ENCODE results near the gene CPNE9.

The CPNE9 gene

GRCh38 chr3:9682096-9682495 lies 21.5 kb upstream of the CPNE9 start:
- Histone ChIP-seq H3K27ac (ENCODE audit: low read length) (no peak overlapping the region), H2AFZ (ENCODE audit: low read depth, low read length) (no peak overlapping the region), H4K20me1 (ENCODE audit: insufficient read depth, low read length) (no peaks in the 10 kb centered on the region), H3K4me1 (ENCODE audit: low read length) (no peaks in the 10 kb centered on the region), H3K4me2 (ENCODE audit: low read length) (no peak overlapping the region), H3K36me3 (replicated peaks; ENCODE audit: low read depth, low read length) (peaks cover 89% of the 10 kb centered on the region), H3K27me3 (ENCODE audit: low read depth, low read length) (no peaks in the 10 kb centered on the region), H3K79me2 (ENCODE audit: low read length) (no peaks in the 10 kb centered on the region), H3K4me3 (ENCODE audit: low read length) (no peak overlapping the region), H3K9me3 (ENCODE audit: insufficient read depth, low read length) (no peaks in the 10 kb centered on the region), H3K9ac (ENCODE audit: low read length) (no peak overlapping the region)
- TF ChIP-seq EZH2phosphoT487 (IDR thresholded peaks at IDR 0.05; ENCODE audit: low read depth) (no peak), CTCF (IDR thresholded peaks at IDR 0.05; ENCODE audit: low read depth, low read length) (no peak)

GRCh38 chr3:9683426-9683825 lies 20.2 kb upstream of the CPNE9 start:
- Histone ChIP-seq H2AFZ (ENCODE audit: low read depth, low read length) (no peak overlapping the region), H3K27ac (ENCODE audit: low read length) (no peak overlapping the region), H3K27me3 (ENCODE audit: low read depth, low read length) (no peaks in the 10 kb centered on the region), H3K4me1 (ENCODE audit: low read length) (no peaks in the 10 kb centered on the region), H3K9ac (ENCODE audit: low read length) (no peak overlapping the region), H3K79me2 (ENCODE audit: low read length) (no peaks in the 10 kb centered on the region), H3K9me3 (ENCODE audit: insufficient read depth, low read length) (no peaks in the 10 kb centered on the region), H3K36me3 (replicated peaks; ENCODE audit: low read depth, low read length) (peaks cover 86% of the 10 kb centered on the region), H4K20me1 (ENCODE audit: insufficient read depth, low read length) (no peaks in the 10 kb centered on the region), H3K4me2 (ENCODE audit: low read length) (no peak overlapping the region), H3K4me3 (ENCODE audit: low read length) (no peak overlapping the region)
- TF ChIP-seq EZH2phosphoT487 (IDR thresholded peaks at IDR 0.05; ENCODE audit: low read depth) (no peak), CTCF (IDR thresholded peaks at IDR 0.05; ENCODE audit: low read depth, low read length) (no peak)

GRCh38 chr3:9685216-9686049 lies 18.2 kb upstream of the CPNE9 start:
- Histone ChIP-seq H3K9me3 (ENCODE audit: insufficient read depth, low read length) (no peaks in the 10 kb centered on the region), H3K4me3 (ENCODE audit: low read length) (no peak overlapping the region), H3K36me3 (replicated peaks; ENCODE audit: low read depth, low read length) (peaks cover 87% of the 10 kb centered on the region), H3K27me3 (ENCODE audit: low read depth, low read length) (no peaks in the 10 kb centered on the region), H3K9ac (ENCODE audit: low read length) (no peak overlapping the region), H3K79me2 (ENCODE audit: low read length) (no peaks in the 10 kb centered on the region), H3K4me2 (ENCODE audit: low read length) (no peak overlapping the region), H3K27ac (ENCODE audit: low read length) (no peak overlapping the region), H3K4me1 (ENCODE audit: low read length) (peaks cover under 1% of the 10 kb centered on the region; the same call in 1 of the 2 replicates), H4K20me1 (ENCODE audit: insufficient read depth, low read length) (no peaks in the 10 kb centered on the region), H2AFZ (ENCODE audit: low read depth, low read length) (no peak overlapping the region)
- TF ChIP-seq CTCF (IDR thresholded peaks at IDR 0.05; ENCODE audit: low read depth, low read length) (no peak), EZH2phosphoT487 (IDR thresholded peaks at IDR 0.05; ENCODE audit: low read depth) (no peak)

- Histone ChIP-seq H2AFZ (ENCODE audit: low read depth, low read length) (no peak overlapping the region), H3K27me3 (ENCODE audit: low read depth, low read length) (no peaks in the 10 kb centered on the region), H3K36me3 (replicated peaks; ENCODE audit: low read depth, low read length) (peaks cover 90% of the 10 kb centered on the region), H3K9ac (ENCODE audit: low read length) (no peak overlapping the region), H3K79me2 (ENCODE audit: low read length) (no peaks in the 10 kb centered on the region), H3K9me3 (ENCODE audit: insufficient read depth, low read length) (no peaks in the 10 kb centered on the region), H3K4me2 (ENCODE audit: low read length) (no peak overlapping the region), H3K4me3 (ENCODE audit: low read length) (no peak overlapping the region), H3K4me1 (ENCODE audit: low read length) (peaks cover 7% of the 10 kb centered on the region), H3K27ac (ENCODE audit: low read length) (no peak overlapping the region), H4K20me1 (ENCODE audit: insufficient read depth, low read length) (no peaks in the 10 kb centered on the region)
- TF ChIP-seq EZH2phosphoT487 (IDR thresholded peaks at IDR 0.05; ENCODE audit: low read depth) (no peak), CTCF (IDR thresholded peaks at IDR 0.05; ENCODE audit: low read depth, low read length) (no peak)
These were observed 17.5 kb upstream of the CPNE9 start for GRCh38 chr3:9686050-9686550.

Measured in OCI-LY3 (cell line).